Panc1 (cell line): ENCODE data around the gene ATRN. TPM values are rescaled to one million over a fixed set of nuclear protein-coding genes. Genes with fewer than 3 reads are reported as not detected.
"Not testable (repeated sequence)": the region's sequence is repeated elsewhere in the genome, so short reads cannot be mapped to it uniquely, and the experiment has no call there.

Experiments
- ATAC-seq: fragments of 200-7000 bp; cut with Tn5 transposase; 2 replicates; pipeline ENCODE4 v1.9.1; 2020; ENCODE audit warnings: mild to moderate bottlenecking, moderate library complexity
- BruUV-seq: library from RNA; stranded (reverse); fragments of 400-500 nt; replicated peaks from 2 replicates; lab custom pipeline; 2021; lab: Mats Ljungman, UMichigan
- CTCF ChIA-PET: fragments of 300-600 bp; sonication (Branson Sonifier 250); formaldehyde crosslinking; loops from one replicate; lab custom pipeline; 2022; ENCODE audit warnings: antibody characterized with exemption; lab: Charles Lee
- POLR2A ChIA-PET: fragments of 300-600 bp; sonication (Branson Sonifier 250); formaldehyde crosslinking; loops from one replicate; lab custom pipeline; 2022; ENCODE audit warnings: antibody characterized with exemption; lab: Charles Lee
- DNase-seq: peaks from one replicate; pipeline ENCODE4 v3.0.0-alpha.2; 2010; ENCODE audit warnings: low read depth, low spot score
- H3K27ac ChIP-seq: 2 replicates; pipeline ENCODE4 v1.5.1; 2011; ENCODE audit warnings: mild to moderate bottlenecking, low read length, inconsistent platforms
- H3K27me3 ChIP-seq: fragments of 200-500 bp; sonication (Bioruptor generic); 2 replicates; pipeline ENCODE4 v1.6.0; 2014; ENCODE audit warnings: low read length, inconsistent platforms; ENCODE audit not compliant: control insufficient read depth, insufficient read depth
- H3K36me3 ChIP-seq: fragments of 200-500 bp; sonication (Bioruptor generic); 2 replicates; pipeline ENCODE4 v1.5.1; 2014; ENCODE audit warnings: inconsistent platforms, mild to moderate bottlenecking, low read length, moderate library complexity; ENCODE audit not compliant: control insufficient read depth, insufficient read depth
- H3K4me1 ChIP-seq: 2 replicates; pipeline ENCODE4 v1.5.1; 2011; ENCODE audit warnings: inconsistent platforms, mild to moderate bottlenecking, low read length, moderate library complexity; ENCODE audit not compliant: control insufficient read depth, insufficient read depth
- H3K4me3 ChIP-seq, 2 experiments: 2 replicates each; pipeline ENCODE4 v1.5.1; 2011 to 2012; ENCODE audit warnings: low read depth in 2 of 2, low read length in 2 of 2, mild to moderate bottlenecking in 2 of 2, inconsistent platforms in 1 of 2, moderate library complexity in 1 of 2
- H3K9me3 ChIP-seq: fragments of 200-500 bp; sonication (Bioruptor generic); 2 replicates; pipeline ENCODE4 v1.5.1; 2014; ENCODE audit warnings: low read depth, mild to moderate bottlenecking, inconsistent platforms, low read length, moderate library complexity; ENCODE audit not compliant: control insufficient read depth, insufficient read depth
- POLR2AphosphoS5 ChIP-seq: IDR thresholded peaks from 2 replicates; pipeline ENCODE4 v1.6.1; 2012; ENCODE audit warnings: mild to moderate bottlenecking, low read depth, low read length, moderate library complexity
- SIN3A ChIP-seq: IDR thresholded peaks from 2 replicates; pipeline ENCODE4 v1.6.1; 2012; ENCODE audit warnings: low read depth, mild to moderate bottlenecking, low read length, moderate library complexity, borderline replicate concordance; ENCODE audit not compliant: insufficient read depth
- TCF7L2 ChIP-seq: IDR thresholded peaks from 2 replicates; pipeline ENCODE4 v1.6.1; 2011; ENCODE audit warnings: mild to moderate bottlenecking, low read depth, low read length, inconsistent platforms
- in situ Hi-C: cut with HindIII; loops from 2 replicates; pipeline ENCODE4 v1.10.0; 2016; ENCODE audit warnings: low sequenced_read_pairs, low pct_unique_long_range_greater_than_20kb
- intact Hi-C: fragments of 100-400 bp; cut with micrococcal nuclease; formaldehyde crosslinking; loops from one replicate; pipeline ENCODE4 v1.10.0; 2022; ENCODE audit not compliant: unreplicated experiment
- total RNA-seq: library from RNA; stranded (reverse); gene quantifications from one replicate; pipeline ENCODE4 v1.2.1, GENCODE V29; 2021; ENCODE audit not compliant: unreplicated experiment
- TF ChIP-seq, protein P1 (sequence below): fragments of 450-650 bp; IDR thresholded peaks from 2 replicates; pipeline ENCODE4 v1.5.1; 2017; ENCODE audit warnings: mild to moderate bottlenecking
- TF ChIP-seq, protein P2 (sequence below), 2 experiments: IDR thresholded peaks; 2 replicates each; pipeline ENCODE4 v1.6.1; 2011 to 2012; ENCODE audit warnings: low read depth in 2 of 2, control low read depth in 1 of 2, low read length in 1 of 2, mild to moderate bottlenecking in 1 of 2, moderate library complexity in 1 of 2; ENCODE audit not compliant: insufficient read depth in 1 of 2

Gene ATRN
- total RNA-seq, 1 experiment from 2014 or later, result 33.8 TPM

DNA sequence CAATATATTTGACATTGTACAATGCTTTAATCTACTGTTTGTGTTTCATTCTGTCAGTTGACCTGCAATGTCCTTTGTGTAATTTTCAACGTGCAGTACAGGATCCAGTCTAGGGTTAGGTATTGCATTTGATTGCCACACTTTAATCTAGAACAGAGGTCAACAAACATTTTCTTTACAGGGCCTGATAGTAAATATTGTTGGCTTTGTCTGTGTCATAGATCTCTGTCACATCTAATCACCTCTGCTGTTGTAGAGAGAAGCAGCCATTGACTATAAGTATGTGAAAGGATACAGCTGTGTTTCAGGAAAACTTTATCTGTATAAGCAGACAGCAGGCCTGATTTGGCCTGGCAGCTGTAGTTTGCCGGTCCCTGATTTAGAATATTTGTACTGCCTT, 39.3 kb downstream of the ATRN start:
- no peak overlapping the region for H3K27ac ChIP-seq
- H3K4me3 ChIP-seq, result no peak overlapping the region
- intact Hi-C loops (no loop called here), in situ Hi-C loops (no loop called here)
- no TSS peak for BruUV-seq
- H3K4me1 ChIP-seq, result peaks cover 3% of the 10 kb centered on the region; the same call in 1 of the 2 replicates
- H3K9me3 ChIP-seq, result no peaks in the 10 kb centered on the region
- ChIA-PET POLR2A (no interaction called here), CTCF (no interaction called here)
- no peaks in the 10 kb centered on the region for H3K36me3 ChIP-seq
- DNase-seq (no peak), ATAC-seq (no peak)
- H3K27me3 ChIP-seq, result no peaks in the 10 kb centered on the region
- no peak for TF ChIP-seq POLR2AphosphoS5
- TF ChIP-seq, protein P1, sequence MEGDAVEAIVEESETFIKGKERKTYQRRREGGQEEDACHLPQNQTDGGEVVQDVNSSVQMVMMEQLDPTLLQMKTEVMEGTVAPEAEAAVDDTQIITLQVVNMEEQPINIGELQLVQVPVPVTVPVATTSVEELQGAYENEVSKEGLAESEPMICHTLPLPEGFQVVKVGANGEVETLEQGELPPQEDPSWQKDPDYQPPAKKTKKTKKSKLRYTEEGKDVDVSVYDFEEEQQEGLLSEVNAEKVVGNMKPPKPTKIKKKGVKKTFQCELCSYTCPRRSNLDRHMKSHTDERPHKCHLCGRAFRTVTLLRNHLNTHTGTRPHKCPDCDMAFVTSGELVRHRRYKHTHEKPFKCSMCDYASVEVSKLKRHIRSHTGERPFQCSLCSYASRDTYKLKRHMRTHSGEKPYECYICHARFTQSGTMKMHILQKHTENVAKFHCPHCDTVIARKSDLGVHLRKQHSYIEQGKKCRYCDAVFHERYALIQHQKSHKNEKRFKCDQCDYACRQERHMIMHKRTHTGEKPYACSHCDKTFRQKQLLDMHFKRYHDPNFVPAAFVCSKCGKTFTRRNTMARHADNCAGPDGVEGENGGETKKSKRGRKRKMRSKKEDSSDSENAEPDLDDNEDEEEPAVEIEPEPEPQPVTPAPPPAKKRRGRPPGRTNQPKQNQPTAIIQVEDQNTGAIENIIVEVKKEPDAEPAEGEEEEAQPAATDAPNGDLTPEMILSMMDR, result no peak
- no peak for TF ChIP-seq SIN3A
- TF ChIP-seq, protein P2, sequence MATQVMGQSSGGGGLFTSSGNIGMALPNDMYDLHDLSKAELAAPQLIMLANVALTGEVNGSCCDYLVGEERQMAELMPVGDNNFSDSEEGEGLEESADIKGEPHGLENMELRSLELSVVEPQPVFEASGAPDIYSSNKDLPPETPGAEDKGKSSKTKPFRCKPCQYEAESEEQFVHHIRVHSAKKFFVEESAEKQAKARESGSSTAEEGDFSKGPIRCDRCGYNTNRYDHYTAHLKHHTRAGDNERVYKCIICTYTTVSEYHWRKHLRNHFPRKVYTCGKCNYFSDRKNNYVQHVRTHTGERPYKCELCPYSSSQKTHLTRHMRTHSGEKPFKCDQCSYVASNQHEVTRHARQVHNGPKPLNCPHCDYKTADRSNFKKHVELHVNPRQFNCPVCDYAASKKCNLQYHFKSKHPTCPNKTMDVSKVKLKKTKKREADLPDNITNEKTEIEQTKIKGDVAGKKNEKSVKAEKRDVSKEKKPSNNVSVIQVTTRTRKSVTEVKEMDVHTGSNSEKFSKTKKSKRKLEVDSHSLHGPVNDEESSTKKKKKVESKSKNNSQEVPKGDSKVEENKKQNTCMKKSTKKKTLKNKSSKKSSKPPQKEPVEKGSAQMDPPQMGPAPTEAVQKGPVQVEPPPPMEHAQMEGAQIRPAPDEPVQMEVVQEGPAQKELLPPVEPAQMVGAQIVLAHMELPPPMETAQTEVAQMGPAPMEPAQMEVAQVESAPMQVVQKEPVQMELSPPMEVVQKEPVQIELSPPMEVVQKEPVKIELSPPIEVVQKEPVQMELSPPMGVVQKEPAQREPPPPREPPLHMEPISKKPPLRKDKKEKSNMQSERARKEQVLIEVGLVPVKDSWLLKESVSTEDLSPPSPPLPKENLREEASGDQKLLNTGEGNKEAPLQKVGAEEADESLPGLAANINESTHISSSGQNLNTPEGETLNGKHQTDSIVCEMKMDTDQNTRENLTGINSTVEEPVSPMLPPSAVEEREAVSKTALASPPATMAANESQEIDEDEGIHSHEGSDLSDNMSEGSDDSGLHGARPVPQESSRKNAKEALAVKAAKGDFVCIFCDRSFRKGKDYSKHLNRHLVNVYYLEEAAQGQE (IDR thresholded peaks at IDR 0.05; ENCODE audit: insufficient read depth in 1 of 2, low read depth in 2 of 2, low read length in 1 of 2), result no peak
- TF ChIP-seq TCF7L2, result no peak

DNA sequence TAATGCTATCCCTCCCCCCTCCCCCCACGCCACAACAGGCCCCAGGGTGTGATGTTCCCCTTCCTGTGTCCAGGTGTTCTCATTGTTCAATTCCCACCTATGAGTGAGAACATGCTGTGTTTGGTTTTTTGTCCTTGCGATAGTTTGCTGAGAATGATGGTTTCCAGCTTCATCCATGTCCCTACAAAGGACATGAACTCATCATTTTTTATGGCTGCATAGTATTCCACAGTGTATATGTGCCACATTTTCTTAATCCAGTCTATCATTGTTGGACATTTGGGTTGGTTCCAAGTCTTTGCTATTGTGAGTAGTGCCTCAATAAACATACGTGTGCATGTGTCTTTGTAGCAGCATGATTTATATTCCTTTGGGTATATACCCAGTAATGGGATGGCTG, 41.4 kb downstream of the ATRN start:
- H3K27ac ChIP-seq, H3K4me1 ChIP-seq, H3K27me3 ChIP-seq, intact Hi-C loops, CTCF ChIA-PET, ATAC-seq, BruUV-seq, H3K9me3 ChIP-seq, DNase-seq, in situ Hi-C loops, H3K36me3 ChIP-seq, POLR2A ChIA-PET, H3K4me3 ChIP-seq: not testable (repeated sequence)

DNA sequence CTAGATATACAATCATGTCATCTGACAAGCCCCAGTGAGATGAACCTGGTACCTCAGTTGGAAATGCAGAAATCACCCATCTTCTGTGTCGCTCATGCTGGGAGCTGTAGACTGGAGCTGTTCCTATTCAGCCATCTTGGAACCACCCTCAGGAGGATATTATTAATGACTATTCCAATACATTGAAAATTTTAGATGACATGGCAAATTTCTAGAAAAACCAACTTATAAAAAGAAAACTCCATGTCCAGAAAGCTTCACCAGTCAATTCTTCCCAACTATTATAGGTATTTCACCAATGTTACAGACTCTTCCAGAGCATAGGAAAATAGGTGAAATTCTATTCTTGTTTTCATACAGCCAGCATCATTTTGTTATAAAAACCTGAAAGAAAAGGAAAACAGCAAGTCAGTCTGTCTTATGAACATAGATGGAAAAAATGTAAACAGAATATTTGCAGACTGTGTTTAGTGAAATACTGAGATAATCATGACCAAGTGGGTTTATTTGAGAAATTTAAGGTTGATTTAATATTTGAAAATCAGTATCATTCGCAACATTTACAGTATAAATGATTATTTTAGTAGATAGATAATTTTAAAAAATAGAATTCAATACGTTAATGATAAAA, 43.3 kb downstream of the ATRN start:
- in situ Hi-C loops (no loop called here), intact Hi-C loops (no loop called here)
- no peaks in the 10 kb centered on the region for H3K36me3 ChIP-seq
- H3K9me3 ChIP-seq, result no peaks in the 10 kb centered on the region
- H3K4me1 ChIP-seq, result peaks cover 3% of the 10 kb centered on the region; the same call in 1 of the 2 replicates
- no peak overlapping the region for H3K4me3 ChIP-seq
- DNase-seq (no peak), ATAC-seq (no peak)
- H3K27ac ChIP-seq, result no peak overlapping the region
- H3K27me3 ChIP-seq, result no peaks in the 10 kb centered on the region
- ChIA-PET POLR2A (no interaction called here), CTCF (no interaction called here)
- no peak for TF ChIP-seq POLR2AphosphoS5
- TF ChIP-seq, protein P1, result no peak
- TF ChIP-seq, protein P2 (IDR thresholded peaks at IDR 0.05; ENCODE audit: insufficient read depth in 1 of 2, low read depth in 2 of 2, low read length in 1 of 2), result no peak
- TF ChIP-seq SIN3A, result no peak
- TF ChIP-seq TCF7L2, result no peak
- no TSS peak for BruUV-seq
